ENCODE results near the gene RIMBP3B.
"Not testable (repeated sequence)": the region's sequence is repeated elsewhere in the genome, so short reads cannot be mapped to it uniquely, and the experiment has no call there.

The RIMBP3B gene, protein sequence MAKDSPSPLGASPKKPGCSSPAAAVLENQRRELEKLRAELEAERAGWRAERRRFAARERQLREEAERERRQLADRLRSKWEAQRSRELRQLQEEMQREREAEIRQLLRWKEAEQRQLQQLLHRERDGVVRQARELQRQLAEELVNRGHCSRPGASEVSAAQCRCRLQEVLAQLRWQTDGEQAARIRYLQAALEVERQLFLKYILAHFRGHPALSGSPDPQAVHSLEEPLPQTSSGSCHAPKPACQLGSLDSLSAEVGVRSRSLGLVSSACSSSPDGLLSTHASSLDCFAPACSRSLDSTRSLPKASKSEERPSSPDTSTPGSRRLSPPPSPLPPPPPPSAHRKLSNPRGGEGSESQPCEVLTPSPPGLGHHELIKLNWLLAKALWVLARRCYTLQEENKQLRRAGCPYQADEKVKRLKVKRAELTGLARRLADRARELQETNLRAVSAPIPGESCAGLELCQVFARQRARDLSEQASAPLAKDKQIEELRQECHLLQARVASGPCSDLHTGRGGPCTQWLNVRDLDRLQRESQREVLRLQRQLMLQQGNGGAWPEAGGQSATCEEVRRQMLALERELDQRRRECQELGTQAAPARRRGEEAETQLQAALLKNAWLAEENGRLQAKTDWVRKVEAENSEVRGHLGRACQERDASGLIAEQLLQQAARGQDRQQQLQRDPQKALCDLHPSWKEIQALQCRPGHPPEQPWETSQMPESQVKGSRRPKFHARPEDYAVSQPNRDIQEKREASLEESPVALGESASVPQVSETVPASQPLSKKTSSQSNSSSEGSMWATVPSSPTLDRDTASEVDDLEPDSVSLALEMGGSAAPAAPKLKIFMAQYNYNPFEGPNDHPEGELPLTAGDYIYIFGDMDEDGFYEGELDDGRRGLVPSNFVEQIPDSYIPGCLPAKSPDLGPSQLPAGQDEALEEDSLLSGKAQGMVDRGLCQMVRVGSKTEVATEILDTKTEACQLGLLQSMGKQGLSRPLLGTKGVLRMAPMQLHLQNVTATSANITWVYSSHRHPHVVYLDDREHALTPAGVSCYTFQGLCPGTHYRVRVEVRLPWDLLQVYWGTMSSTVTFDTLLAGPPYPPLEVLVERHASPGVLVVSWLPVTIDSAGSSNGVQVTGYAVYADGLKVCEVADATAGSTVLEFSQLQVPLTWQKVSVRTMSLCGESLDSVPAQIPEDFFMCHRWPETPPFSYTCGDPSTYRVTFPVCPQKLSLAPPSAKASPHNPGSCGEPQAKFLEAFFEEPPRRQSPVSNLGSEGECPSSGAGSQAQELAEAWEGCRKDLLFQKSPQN (N-terminal part only)

GRCh38 chr22:21383701-21384467 is at the start of gene RIMBP3B:
Gene RIMBP3B (plus strand): TSS chr22:21383751. CDS start chr22:21383859, 108 bp downstream.
- not testable (repeated sequence) for H3K9ac ChIP-seq (ENCODE audit: low read length); H3K4me1 ChIP-seq (ENCODE audit: control insufficient read depth, low read depth, low read length); H3K36me3 ChIP-seq (ENCODE audit: control insufficient read depth, low read depth, low read length); H3K27me3 ChIP-seq (ENCODE audit: control insufficient read depth, insufficient read depth, low read length); H3K27ac ChIP-seq (ENCODE audit: low read length); H3K4me3 ChIP-seq (ENCODE audit: low read length); H3K9me3 ChIP-seq (ENCODE audit: control insufficient read depth, low read depth, low read length)

DNA sequence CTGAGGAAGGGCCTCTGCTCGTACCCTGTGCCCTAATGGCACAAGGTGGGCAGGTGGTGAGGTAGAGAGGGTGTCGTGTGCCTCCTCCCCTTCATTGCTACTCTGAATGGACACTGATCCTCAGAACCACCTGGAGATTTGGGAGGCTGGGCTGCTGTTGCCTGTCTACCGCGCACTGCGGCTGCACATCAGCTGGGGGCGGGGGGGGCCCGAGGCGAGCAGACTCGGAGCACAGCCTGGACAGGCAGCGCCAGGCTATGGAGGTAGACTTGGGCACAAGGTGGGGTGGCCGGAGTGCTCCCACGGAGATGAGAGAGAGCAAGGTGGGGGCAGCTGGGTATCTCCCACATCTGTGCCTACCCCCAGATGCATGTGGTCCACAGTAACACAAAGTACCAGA is 26.0 kb upstream of the RIMBP3B start:
- not testable (repeated sequence) for H3K4me1 ChIP-seq (ENCODE audit: control insufficient read depth, low read depth, low read length); H3K9ac ChIP-seq (ENCODE audit: low read length); H3K27me3 ChIP-seq (ENCODE audit: control insufficient read depth, insufficient read depth, low read length); H3K27ac ChIP-seq (ENCODE audit: low read length); H3K36me3 ChIP-seq (ENCODE audit: control insufficient read depth, low read depth, low read length); H3K4me3 ChIP-seq (ENCODE audit: low read length); H3K9me3 ChIP-seq (ENCODE audit: control insufficient read depth, low read depth, low read length)

- not testable (repeated sequence) for H3K27ac ChIP-seq (ENCODE audit: low read length); H3K36me3 ChIP-seq (ENCODE audit: control insufficient read depth, low read depth, low read length); H3K27me3 ChIP-seq (ENCODE audit: control insufficient read depth, insufficient read depth, low read length); H3K4me1 ChIP-seq (ENCODE audit: control insufficient read depth, low read depth, low read length); H3K4me3 ChIP-seq (ENCODE audit: low read length); H3K9ac ChIP-seq (ENCODE audit: low read length); H3K9me3 ChIP-seq (ENCODE audit: control insufficient read depth, low read depth, low read length)
These were observed 23.0 kb upstream of the RIMBP3B start for GRCh38 chr22:21360525-21360924.

GRCh38 chr22:21362473-21362872 is 21.1 kb upstream of the RIMBP3B start:
- not testable (repeated sequence) for H3K27ac ChIP-seq (ENCODE audit: low read length); H3K9me3 ChIP-seq (ENCODE audit: control insufficient read depth, low read depth, low read length); H3K4me3 ChIP-seq (ENCODE audit: low read length); H3K27me3 ChIP-seq (ENCODE audit: control insufficient read depth, insufficient read depth, low read length); H3K9ac ChIP-seq (ENCODE audit: low read length); H3K36me3 ChIP-seq (ENCODE audit: control insufficient read depth, low read depth, low read length); H3K4me1 ChIP-seq (ENCODE audit: control insufficient read depth, low read depth, low read length)

GRCh38 chr22:21363061-21363460 is 20.5 kb upstream of the RIMBP3B start:
- not testable (repeated sequence) for H3K27me3 ChIP-seq (ENCODE audit: control insufficient read depth, insufficient read depth, low read length); H3K9ac ChIP-seq (ENCODE audit: low read length); H3K9me3 ChIP-seq (ENCODE audit: control insufficient read depth, low read depth, low read length); H3K4me3 ChIP-seq (ENCODE audit: low read length); H3K27ac ChIP-seq (ENCODE audit: low read length); H3K36me3 ChIP-seq (ENCODE audit: control insufficient read depth, low read depth, low read length); H3K4me1 ChIP-seq (ENCODE audit: control insufficient read depth, low read depth, low read length)

DNA sequence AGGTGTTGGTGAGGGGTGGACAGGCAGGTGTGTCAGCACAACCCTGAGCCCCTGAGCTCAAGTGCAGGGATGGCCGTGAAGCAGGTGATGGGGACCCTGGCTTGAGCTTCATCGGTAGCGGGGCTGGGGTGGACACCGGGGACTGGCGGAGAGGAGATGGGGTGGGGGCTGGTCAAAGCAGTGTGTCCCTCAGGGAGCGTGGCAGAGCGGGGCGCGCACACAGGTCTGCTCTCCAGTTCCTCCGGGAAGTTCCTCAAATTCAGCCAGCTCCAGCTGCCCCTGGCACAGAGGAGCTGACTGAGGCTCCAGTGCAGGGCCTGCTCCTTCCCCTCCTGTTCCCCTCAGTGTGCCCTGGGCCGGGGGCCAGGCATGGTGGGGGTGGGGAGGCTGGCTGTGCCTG is 19.7 kb upstream of the RIMBP3B start:
- not testable (repeated sequence) for H3K4me1 ChIP-seq (ENCODE audit: control insufficient read depth, low read depth, low read length); H3K9me3 ChIP-seq (ENCODE audit: control insufficient read depth, low read depth, low read length); H3K27me3 ChIP-seq (ENCODE audit: control insufficient read depth, insufficient read depth, low read length); H3K9ac ChIP-seq (ENCODE audit: low read length); H3K27ac ChIP-seq (ENCODE audit: low read length); H3K36me3 ChIP-seq (ENCODE audit: control insufficient read depth, low read depth, low read length); H3K4me3 ChIP-seq (ENCODE audit: low read length)

DNA sequence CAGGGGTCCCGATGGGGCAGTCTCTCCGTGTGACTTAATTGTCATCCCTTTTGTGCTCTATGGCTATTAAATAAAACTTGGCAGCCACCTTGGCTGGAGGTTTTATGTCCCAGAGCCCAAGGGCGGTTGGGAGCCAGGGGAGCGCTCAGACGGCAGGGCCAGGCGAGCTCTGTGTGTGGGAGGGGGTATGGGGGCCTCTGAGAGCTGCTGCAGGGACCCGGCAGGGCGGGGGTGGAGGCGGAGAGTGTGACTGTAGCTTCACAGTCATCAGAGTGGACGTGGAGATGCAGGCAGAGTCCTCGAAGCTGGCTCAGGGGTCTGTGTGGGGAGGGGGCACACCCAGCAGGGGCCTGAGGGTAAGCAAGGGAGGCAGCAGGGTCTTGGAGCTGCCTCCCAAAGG is 19.2 kb upstream of the RIMBP3B start:
- not testable (repeated sequence) for H3K9ac ChIP-seq (ENCODE audit: low read length); H3K27me3 ChIP-seq (ENCODE audit: control insufficient read depth, insufficient read depth, low read length); H3K9me3 ChIP-seq (ENCODE audit: control insufficient read depth, low read depth, low read length); H3K4me1 ChIP-seq (ENCODE audit: control insufficient read depth, low read depth, low read length); H3K4me3 ChIP-seq (ENCODE audit: low read length); H3K27ac ChIP-seq (ENCODE audit: low read length); H3K36me3 ChIP-seq (ENCODE audit: control insufficient read depth, low read depth, low read length)

- H3K4me3 ChIP-seq (ENCODE audit: low read length); H3K9ac ChIP-seq (ENCODE audit: low read length); H3K4me1 ChIP-seq (ENCODE audit: control insufficient read depth, low read depth, low read length); H3K27ac ChIP-seq (ENCODE audit: low read length); H3K36me3 ChIP-seq (ENCODE audit: control insufficient read depth, low read depth, low read length); H3K9me3 ChIP-seq (ENCODE audit: control insufficient read depth, low read depth, low read length); H3K27me3 ChIP-seq (ENCODE audit: control insufficient read depth, insufficient read depth, low read length): not testable (repeated sequence)
These were observed 18.2 kb upstream of the RIMBP3B start for GRCh38 chr22:21365337-21365736.

GRCh38 chr22:21368603-21369310 is 14.8 kb upstream of the RIMBP3B start:
- not testable (repeated sequence) for H3K4me3 ChIP-seq (ENCODE audit: low read length); H3K9ac ChIP-seq (ENCODE audit: low read length); H3K4me1 ChIP-seq (ENCODE audit: control insufficient read depth, low read depth, low read length); H3K9me3 ChIP-seq (ENCODE audit: control insufficient read depth, low read depth, low read length); H3K27ac ChIP-seq (ENCODE audit: low read length); H3K36me3 ChIP-seq (ENCODE audit: control insufficient read depth, low read depth, low read length); H3K27me3 ChIP-seq (ENCODE audit: control insufficient read depth, insufficient read depth, low read length)

- not testable (repeated sequence) for H3K27ac ChIP-seq (ENCODE audit: low read length); H3K4me1 ChIP-seq (ENCODE audit: control insufficient read depth, low read depth, low read length); H3K4me3 ChIP-seq (ENCODE audit: low read length); H3K9me3 ChIP-seq (ENCODE audit: control insufficient read depth, low read depth, low read length); H3K27me3 ChIP-seq (ENCODE audit: control insufficient read depth, insufficient read depth, low read length); H3K36me3 ChIP-seq (ENCODE audit: control insufficient read depth, low read depth, low read length); H3K9ac ChIP-seq (ENCODE audit: low read length)
These were observed 7.7 kb upstream of the RIMBP3B start for GRCh38 chr22:21375880-21376279.
